K562 (cell line): ENCODE results near the gene CLEC4A. TPM values are rescaled to one million over a fixed set of nuclear protein-coding genes. Genes with fewer than 3 reads are reported as not detected.
A peak's percentile ranks its signal among the peaks of the same experiment; 100 is the strongest.
"Not testable (repeated sequence)": the region's sequence is repeated elsewhere in the genome, so short reads cannot be mapped to it uniquely, and the experiment has no call there.

ENCODE experiments used
- ATAC-seq: fragments of 200-7000 bp; cut with Tn5 transposase; 3 replicates; pipeline ENCODE4 v1.9.1; 2020; ENCODE audit warnings: moderate library complexity
- BruUV-seq: library from RNA; stranded (reverse); fragments of 400-500 nt; replicated peaks from 2 replicates; lab custom pipeline; 2021; lab: Mats Ljungman, UMichigan
- CTCF ChIA-PET: fragments of 300-600 bp; formaldehyde crosslinking; extraction: SDS; loops from one replicate; lab custom pipeline; 2021; ENCODE audit warnings: low intra/inter-chr PET ratio; lab: Yijun Ruan, JAX
- POLR2A ChIA-PET: fragments of 300-600, 350-650 bp; sonication (Branson Sonifier 250); formaldehyde crosslinking; extraction: SDS; loops from one replicate; lab custom pipeline; 2021; ENCODE audit warnings: antibody characterized with exemption, inconsistent platforms; lab: Yijun Ruan, JAX
- DNase-seq, 4 experiments: peaks; one replicate each; pipeline versions ENCODE4 v3.0.0 to v3.0.0-alpha.2; 2011 to 2018; ENCODE audit warnings: low spot score in 3 of 4, mixed read lengths in 3 of 4; ENCODE audit errors: extremely low read depth in 1 of 4
- FAIRE-seq: peaks from 2 replicates; lab custom pipeline; 2011; peaks lifted over from hg19 to GRCh38; lab: Jason Lieb, UNC
- H2AFZ ChIP-seq: 2 replicates; pipeline ENCODE4 v1.6.0; 2011; ENCODE audit warnings: low read depth, low read length, control low read depth, inconsistent platforms
- H3K27ac ChIP-seq: fragments of 200-600 bp; 3 replicates; pipeline ENCODE4 v1.8.0; 2011; ENCODE audit warnings: low read depth, mild to moderate bottlenecking, control low read depth, inconsistent platforms, low read length, moderate library complexity, mixed read lengths; ENCODE audit errors: extremely low read depth
- H3K27me3 ChIP-seq, 2 experiments: fragments of 300-600 bp in 1 of 2; 2 replicates in 1 of 2; 3 replicates in 1 of 2; pipeline versions ENCODE4 v1.6.0 to v1.8.0; 2011; ENCODE audit warnings: inconsistent platforms in 2 of 2, low read length in 2 of 2, mild to moderate bottlenecking in 1 of 2, mixed read lengths in 1 of 2, moderate library complexity in 1 of 2; ENCODE audit not compliant: control insufficient read depth in 2 of 2, insufficient read depth in 2 of 2
- H3K36me3 ChIP-seq: fragments of 300-600 bp; 3 replicates; pipeline ENCODE4 v1.8.0; 2011; ENCODE audit warnings: mild to moderate bottlenecking, low read length, inconsistent platforms; ENCODE audit not compliant: control insufficient read depth, insufficient read depth
- H3K4me1 ChIP-seq, 2 experiments: fragments of 200-600 bp in 1 of 2; replicated peaks in 1 of 2; 2 replicates in 1 of 2; 3 replicates in 1 of 2; pipeline versions ENCODE4 v1.5.1 to v1.8.0; 2011; ENCODE audit warnings: inconsistent platforms in 2 of 2, low read length in 2 of 2, mild to moderate bottlenecking in 1 of 2, mixed read lengths in 1 of 2, moderate library complexity in 1 of 2; ENCODE audit not compliant: control insufficient read depth in 2 of 2, insufficient read depth in 2 of 2
- H3K4me2 ChIP-seq: 2 replicates; pipeline ENCODE4 v1.6.1; 2011; ENCODE audit warnings: low read length, control low read depth, inconsistent platforms, mixed read lengths; ENCODE audit not compliant: insufficient read depth
- H3K4me3 ChIP-seq: fragments of 200-600 bp; sonication (generic), shearing (Covaris generic); 2 replicates; pipeline ENCODE4 v1.5.1; 2016; ENCODE audit warnings: control low read depth, inconsistent platforms
- H3K79me2 ChIP-seq: fragments of 200-600 bp; 3 replicates; pipeline ENCODE4 v1.8.0; 2011; ENCODE audit warnings: low read length, inconsistent platforms; ENCODE audit not compliant: control insufficient read depth, insufficient read depth
- H3K9ac ChIP-seq, 2 experiments: 2 replicates each; pipeline versions ENCODE4 v1.6.0 to v1.6.1; 2011; ENCODE audit warnings: low read depth in 2 of 2, low read length in 2 of 2, control low read depth in 1 of 2, inconsistent platforms in 1 of 2, mild to moderate bottlenecking in 1 of 2, mixed read lengths in 1 of 2; ENCODE audit not compliant: insufficient read depth in 1 of 2
- H3K9me1 ChIP-seq: one replicate; pipeline ENCODE4 v1.6.0; 2011; ENCODE audit warnings: inconsistent platforms, mild to moderate bottlenecking, low read length, moderate library complexity; ENCODE audit not compliant: control insufficient read depth, insufficient read depth
- H3K9me3 ChIP-seq: replicated peaks from 2 replicates; pipeline ENCODE4 v1.5.1; 2011; ENCODE audit warnings: low read depth, low read length, inconsistent platforms; ENCODE audit not compliant: control insufficient read depth, insufficient read depth
- H4K20me1 ChIP-seq: replicated peaks from 2 replicates; pipeline ENCODE4 v1.6.1; 2011; ENCODE audit warnings: low read length, inconsistent platforms, mixed read lengths; ENCODE audit not compliant: control insufficient read depth, insufficient read depth
- MEF2A ChIP-seq: IDR thresholded peaks from 2 replicates; pipeline ENCODE4 v1.6.1; 2011; ENCODE audit warnings: low read depth, mild to moderate bottlenecking, low read length, moderate library complexity; ENCODE audit not compliant: control insufficient read depth
- MYNN ChIP-seq, 2 experiments: sonication (generic); formaldehyde crosslinking in 1 of 2; IDR thresholded peaks; 2 replicates each; pipeline versions ENCODE4 v1.5.0 to v1.6.1; 2016 to 2020; ENCODE audit warnings: antibody characterized with exemption in 1 of 2, missing genetic modification reagents in 1 of 2
- NRF1 ChIP-seq, 2 experiments: fragments of 450-650 bp; IDR thresholded peaks in 1 of 2; conservative IDR thresholded peaks in 1 of 2; 2 replicates each; pipeline ENCODE4 v1.6.1; 2014; ENCODE audit warnings: mild to moderate bottlenecking in 2 of 2
- RFX1 ChIP-seq: fragments of 450-650 bp; IDR thresholded peaks from 2 replicates; pipeline ENCODE4 v1.6.1; 2016; ENCODE audit warnings: mild to moderate bottlenecking, moderate library complexity
- ZNF764 ChIP-seq: fragments of 250-450 bp; sonication (Bioruptor Pico); IDR thresholded peaks from 2 replicates; pipeline ENCODE4 v1.4.0; 2020; ENCODE audit warnings: low read depth, mild to moderate bottlenecking, moderate library complexity
- WGBS: fragments of 100-300 bp; shearing (Covaris generic); methylation state at CpG from one replicate; pipeline ENCODE4 v1.1.6; 2016; ENCODE audit warnings: low coverage, mixed read lengths; ENCODE audit not compliant: insufficient coverage; ENCODE audit errors: missing lambda C conversion rate; 5-methylcytosine and 5-hydroxymethylcytosine counted together
- in situ Hi-C: fragments of 300-500 bp; cut with MboI; formaldehyde crosslinking; loops from 4 replicates; pipeline ENCODE4 v1.15.0; 2018; ENCODE audit warnings: inconsistent platforms, mixed read lengths
- intact Hi-C: fragments of 100-400 bp; cut with micrococcal nuclease; formaldehyde crosslinking; loops from 2 replicates; pipeline ENCODE4 v1.14.2; 2022
- polyA plus RNA-seq, 8 experiments: library from polyadenylated mRNA; depleted of rRNA in 4 of 8; stranded (reverse) in 5 of 8; unstranded in 3 of 8; fragments of >200 nt; fragmentation: Nextera tagmentation in 2 of 8; fragmentation: Illumina TruSeq in 1 of 8; extraction: Ambion mirVana in 2 of 8; extraction: Trizol in 1 of 8; gene quantifications; 2 replicates each; pipeline versions ENCODE4 v1.2.1 to v1.2.3, GENCODE V29; 2011 to 2014; ENCODE audit warnings: inconsistent platforms in 1 of 8, missing spikeins in 1 of 8
- total RNA-seq, 7 experiments: library from RNA; depleted of rRNA in 6 of 7; stranded (reverse); fragments of >200 nt in 6 of 7; fragmentation: Illumina TruSeq in 2 of 7; extraction: Trizol in 2 of 7; gene quantifications; 2 replicates each; pipeline versions ENCODE4 v1.2.1 to v1.2.3, GENCODE V29; 2011 to 2021; ENCODE audit warnings: low replicate concordance in 1 of 7

The CLEC4A gene
- total and polyA plus RNA-seq, 9 of the 15 experiments (the other 6 are each of a cell fraction or from before 2014, with no cell fraction given) = 0.06 to 0.27 (median 0.18) TPM; not detected in 5

GRCh38 chr12:8127138-8127537, 3.7 kb downstream of the CLEC4A start:
- H3K9me1 ChIP-seq = no peaks in the 10 kb centered on the region
- ATAC-seq (no peak), FAIRE-seq (no peak), DNase-seq (peak in 1 of 4 experiments; percentile 10)
- TF ChIP-seq ZNF764 = no peak
- TF ChIP-seq NRF1 (conservative IDR thresholded peaks at IDR 0.05 in 1 of 2, IDR thresholded peaks at IDR 0.05 in 1 of 2) = peak; percentile 30 to 46; a peak in 1 of 4 replicates
- TF ChIP-seq RFX1 = peak; percentile 74
- no peak for TF ChIP-seq MEF2A
- peak; percentile 96; the same call in 1 of the 2 replicates for TF ChIP-seq MYNN (IDR thresholded peaks at IDR 0.05)
- peak; percentile 83 for TF ChIP-seq MYNN (CRISPR knock-in tag; IDR thresholded peaks at IDR 0.05)
- no peaks in the 10 kb centered on the region for H3K9me3 ChIP-seq
- WGBS = 8% methylated on average over 4 of the region's 4 CpGs
- no peak overlapping the region for H3K4me2 ChIP-seq
- no TSS peak for BruUV-seq
- no peaks in the 10 kb centered on the region for H3K4me1 ChIP-seq
- intact Hi-C loops = no loop called here
- H3K79me2 ChIP-seq = no peaks in the 10 kb centered on the region
- CTCF ChIA-PET = no interaction called here
- H3K27ac ChIP-seq = no peak overlapping the region
- H3K36me3 ChIP-seq = no peaks in the 10 kb centered on the region
- POLR2A ChIA-PET = no interaction called here
- H3K27me3 ChIP-seq = no peaks in the 10 kb centered on the region
- H3K9ac ChIP-seq = no peak overlapping the region
- H4K20me1 ChIP-seq = no peaks in the 10 kb centered on the region
- H2AFZ ChIP-seq = 0 out of 2 replicates have a peak overlapping the region, but pooled peaks have one; percentile 4
- in situ Hi-C loops = loop anchor here (10.0 kb wide), 1 partner anchor 328 kb away; the partner anchor contains the start of gene CLEC6A
- H3K4me3 ChIP-seq = no peak overlapping the region

GRCh38 chr12:8133636-8134397, 10.4 kb downstream of the CLEC4A start:
- ATAC-seq, BruUV-seq, CTCF ChIA-PET: not testable (repeated sequence)

GRCh38 chr12:8134398-8134930, 11.0 kb downstream of the CLEC4A start:
- FAIRE-seq, POLR2A ChIA-PET, H3K4me1 ChIP-seq, H3K36me3 ChIP-seq, H3K4me2 ChIP-seq, intact Hi-C loops, DNase-seq, H4K20me1 ChIP-seq, CTCF ChIA-PET, H3K79me2 ChIP-seq, H3K27ac ChIP-seq, BruUV-seq, H3K9me1 ChIP-seq, H3K9me3 ChIP-seq, ATAC-seq, H3K9ac ChIP-seq, in situ Hi-C loops, H2AFZ ChIP-seq, H3K27me3 ChIP-seq, H3K4me3 ChIP-seq: not testable (repeated sequence)
- 0% methylated on average over 1 of the region's 23 CpGs for WGBS

More at GRCh38 chr12:8133636-8134397, 10.4 kb downstream of the CLEC4A start:
- H3K79me2 ChIP-seq, H3K27me3 ChIP-seq, POLR2A ChIA-PET, in situ Hi-C loops, FAIRE-seq, DNase-seq, H3K4me2 ChIP-seq, intact Hi-C loops, H2AFZ ChIP-seq, H3K27ac ChIP-seq, H3K9me1 ChIP-seq, H3K4me3 ChIP-seq, H3K9me3 ChIP-seq, H4K20me1 ChIP-seq, H3K9ac ChIP-seq, H3K4me1 ChIP-seq, H3K36me3 ChIP-seq: not testable (repeated sequence)
- WGBS = 21% methylated on average over 10 of the region's 18 CpGs
